Thoracic aorta (tissue), 2 donors: Measurements from ENCODE around the gene HIP1R. TPM values are rescaled to one million over a fixed set of nuclear protein-coding genes. Genes with fewer than 3 reads are reported as not detected.

Experiments used
- ATAC-seq: fragments of 150-250 bp; one replicate; pipeline ENCODE4 v1.8.0; 2017; ENCODE audit warnings: low read depth; ENCODE audit not compliant: insufficient number of reproducible peaks, low FRiP score
- DNase-seq: peaks from one replicate; pipeline ENCODE4 v3.0.0-alpha.2; 2020; ENCODE audit warnings: low spot score
- H3K27ac ChIP-seq, 2 donors: fragments of 200-600 bp; sonication (generic); 1 replicate in 1 of 2; 2 replicates in 1 of 2; pipeline ENCODE4 v1.5.1; 2016; ENCODE audit warnings: mild to moderate bottlenecking in 2 of 2, moderate library complexity in 2 of 2
- H3K27me3 ChIP-seq: fragments of 200-600 bp; sonication (generic); replicated peaks from 2 replicates; pipeline ENCODE4 v1.6.0; 2016; ENCODE audit warnings: mild to moderate bottlenecking; ENCODE audit not compliant: insufficient read depth
- H3K36me3 ChIP-seq: fragments of 200-600 bp; sonication (generic); one replicate; pipeline ENCODE4 v1.5.1; 2016
- H3K4me1 ChIP-seq, 2 donors: fragments of 200-600 bp; sonication (generic); 1 replicate in 1 of 2; 2 replicates in 1 of 2; pipeline versions ENCODE4 v1.5.1 to v1.6.0; 2016; ENCODE audit warnings: low read depth in 2 of 2, mild to moderate bottlenecking in 1 of 2; ENCODE audit not compliant: control insufficient read depth in 1 of 2
- H3K4me3 ChIP-seq: fragments of 200-600 bp; sonication (generic); 2 replicates; pipeline ENCODE4 v1.5.1; 2016; ENCODE audit warnings: mild to moderate bottlenecking
- H3K9me3 ChIP-seq: fragments of 200-600 bp; sonication (generic); 2 replicates; pipeline ENCODE4 v1.5.1; 2016
- total RNA-seq, 2 donors: library from RNA; depleted of rRNA; stranded (reverse); fragments of >200 nt; gene quantifications; one replicate each; pipeline versions ENCODE4 v1.1.0 to v1.2.3, GENCODE V29; 2016
- TF ChIP-seq, protein P1 (sequence below): fragments of 200-600 bp; sonication (generic); IDR thresholded peaks from one replicate; pipeline ENCODE4 v1.5.1; 2019; ENCODE audit warnings: antibody characterized with exemption

Gene HIP1R
- total RNA-seq, 2 donors from 2014 or later = 109 to 131 TPM

DNA sequence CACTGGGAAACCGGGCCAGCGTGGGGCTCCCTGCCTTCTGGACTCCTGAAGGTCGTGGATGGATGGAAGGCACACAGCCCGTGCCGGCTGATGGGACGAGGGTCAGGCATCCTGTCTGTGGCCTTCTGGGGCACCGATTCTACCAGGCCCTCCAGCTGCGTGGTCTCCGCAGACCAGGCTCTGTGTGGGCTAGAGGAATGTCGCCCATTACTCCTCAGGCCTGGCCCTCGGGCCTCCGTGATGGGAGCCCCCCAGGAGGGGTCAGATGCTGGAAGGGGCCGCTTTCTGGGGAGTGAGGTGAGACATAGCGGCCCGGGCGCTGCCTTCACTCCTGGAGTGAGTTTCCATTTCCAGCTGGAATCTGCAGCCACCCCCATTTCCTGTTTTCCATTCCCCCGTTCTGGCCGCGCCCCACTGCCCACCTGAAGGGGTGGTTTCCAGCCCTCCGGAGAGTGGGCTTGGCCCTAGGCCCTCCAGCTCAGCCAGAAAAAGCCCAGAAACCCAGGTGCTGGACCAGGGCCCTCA lies 26.9 kb downstream of the HIP1R start:
- Histone ChIP-seq H3K4me3 (no peak overlapping the region), H3K36me3 (peaks cover 37% of the 10 kb centered on the region), H3K27me3 (no peaks in the 10 kb centered on the region), H3K4me1 (peaks cover 0 to 8% of the 10 kb centered on the region in 2 donors), H3K9me3 (no peaks in the 10 kb centered on the region), H3K27ac (no peak overlapping the region)
- no peak for DNase-seq
- ATAC-seq = no peak
- TF ChIP-seq, protein P1, sequence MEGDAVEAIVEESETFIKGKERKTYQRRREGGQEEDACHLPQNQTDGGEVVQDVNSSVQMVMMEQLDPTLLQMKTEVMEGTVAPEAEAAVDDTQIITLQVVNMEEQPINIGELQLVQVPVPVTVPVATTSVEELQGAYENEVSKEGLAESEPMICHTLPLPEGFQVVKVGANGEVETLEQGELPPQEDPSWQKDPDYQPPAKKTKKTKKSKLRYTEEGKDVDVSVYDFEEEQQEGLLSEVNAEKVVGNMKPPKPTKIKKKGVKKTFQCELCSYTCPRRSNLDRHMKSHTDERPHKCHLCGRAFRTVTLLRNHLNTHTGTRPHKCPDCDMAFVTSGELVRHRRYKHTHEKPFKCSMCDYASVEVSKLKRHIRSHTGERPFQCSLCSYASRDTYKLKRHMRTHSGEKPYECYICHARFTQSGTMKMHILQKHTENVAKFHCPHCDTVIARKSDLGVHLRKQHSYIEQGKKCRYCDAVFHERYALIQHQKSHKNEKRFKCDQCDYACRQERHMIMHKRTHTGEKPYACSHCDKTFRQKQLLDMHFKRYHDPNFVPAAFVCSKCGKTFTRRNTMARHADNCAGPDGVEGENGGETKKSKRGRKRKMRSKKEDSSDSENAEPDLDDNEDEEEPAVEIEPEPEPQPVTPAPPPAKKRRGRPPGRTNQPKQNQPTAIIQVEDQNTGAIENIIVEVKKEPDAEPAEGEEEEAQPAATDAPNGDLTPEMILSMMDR = no peak

DNA sequence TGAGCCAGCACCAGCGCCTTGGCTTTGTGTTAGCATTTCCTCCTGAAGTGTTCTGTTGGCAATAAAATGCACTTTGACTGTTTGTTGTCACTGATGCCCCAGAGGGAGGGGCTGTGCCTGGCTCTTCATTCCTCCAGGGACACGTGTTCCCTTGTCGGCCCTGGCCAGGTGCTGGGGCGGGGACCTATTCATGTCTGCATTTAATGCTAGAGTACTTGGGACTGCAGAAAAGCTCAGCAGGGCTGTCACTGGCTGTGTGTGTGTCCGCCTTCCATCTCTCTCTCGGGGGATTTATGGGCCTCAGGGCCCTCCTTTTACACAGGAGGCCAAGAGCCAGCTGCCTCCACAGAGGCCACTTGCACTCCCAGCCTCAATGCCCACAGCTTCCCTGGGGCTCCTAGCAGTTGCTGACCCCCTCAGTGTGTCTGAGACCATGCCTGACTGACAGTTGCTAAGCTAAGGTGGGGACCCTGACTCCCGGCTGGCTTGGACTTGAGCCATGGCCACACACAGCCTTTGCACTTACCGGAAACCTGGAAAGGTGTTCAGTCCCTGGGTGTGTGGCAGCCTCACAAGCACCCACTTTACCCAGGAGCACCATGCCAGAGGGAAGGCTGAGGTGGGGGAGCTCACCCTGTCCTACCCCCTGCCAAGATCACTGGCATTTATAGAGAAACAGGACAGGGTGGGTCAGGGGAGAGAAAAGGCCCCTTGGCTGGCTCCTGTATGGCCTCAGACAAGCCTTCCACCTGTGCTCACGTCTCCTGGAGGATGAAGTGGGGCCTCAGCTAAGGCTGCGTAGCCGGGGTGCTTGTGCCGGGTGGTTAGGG lies 27.8 kb downstream of the HIP1R start:
- TF ChIP-seq, protein P1 = no peak
- ATAC-seq (no peak), DNase-seq (no peak)
- Histone ChIP-seq H3K4me1 (peaks cover 0 to 8% of the 10 kb centered on the region in 2 donors), H3K9me3 (no peaks in the 10 kb centered on the region), H3K27ac (no peak overlapping the region), H3K27me3 (no peaks in the 10 kb centered on the region), H3K36me3 (peaks cover 35% of the 10 kb centered on the region), H3K4me3 (no peak overlapping the region)

DNA sequence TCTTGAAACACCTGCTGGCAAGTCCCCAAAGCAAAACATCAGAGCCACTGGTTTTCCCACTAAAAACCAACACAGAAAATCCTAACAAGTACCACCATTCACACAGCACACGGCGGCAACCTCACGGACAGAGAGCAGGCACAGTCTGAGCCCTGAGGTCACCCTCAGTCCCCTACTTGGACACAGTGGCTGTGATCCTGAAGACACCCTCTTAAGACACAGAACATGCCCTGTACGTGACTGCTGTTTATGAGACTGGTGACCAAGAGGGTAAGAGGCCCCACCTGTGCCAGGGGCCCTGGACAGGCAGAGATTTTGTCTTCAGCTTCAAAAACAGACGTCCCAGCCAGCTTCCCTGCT lies 29.6 kb downstream of the HIP1R start:
- DNase-seq = no peak
- H3K4me3 ChIP-seq = no peak overlapping the region
- H3K4me1 ChIP-seq = peaks cover 0 to 8% of the 10 kb centered on the region in 2 donors
- no peak for ATAC-seq
- TF ChIP-seq, protein P1 = no peak
- H3K36me3 ChIP-seq = peaks cover 28% of the 10 kb centered on the region
- H3K27me3 ChIP-seq = no peaks in the 10 kb centered on the region
- H3K9me3 ChIP-seq = no peaks in the 10 kb centered on the region
- H3K27ac ChIP-seq = no peak overlapping the region

DNA sequence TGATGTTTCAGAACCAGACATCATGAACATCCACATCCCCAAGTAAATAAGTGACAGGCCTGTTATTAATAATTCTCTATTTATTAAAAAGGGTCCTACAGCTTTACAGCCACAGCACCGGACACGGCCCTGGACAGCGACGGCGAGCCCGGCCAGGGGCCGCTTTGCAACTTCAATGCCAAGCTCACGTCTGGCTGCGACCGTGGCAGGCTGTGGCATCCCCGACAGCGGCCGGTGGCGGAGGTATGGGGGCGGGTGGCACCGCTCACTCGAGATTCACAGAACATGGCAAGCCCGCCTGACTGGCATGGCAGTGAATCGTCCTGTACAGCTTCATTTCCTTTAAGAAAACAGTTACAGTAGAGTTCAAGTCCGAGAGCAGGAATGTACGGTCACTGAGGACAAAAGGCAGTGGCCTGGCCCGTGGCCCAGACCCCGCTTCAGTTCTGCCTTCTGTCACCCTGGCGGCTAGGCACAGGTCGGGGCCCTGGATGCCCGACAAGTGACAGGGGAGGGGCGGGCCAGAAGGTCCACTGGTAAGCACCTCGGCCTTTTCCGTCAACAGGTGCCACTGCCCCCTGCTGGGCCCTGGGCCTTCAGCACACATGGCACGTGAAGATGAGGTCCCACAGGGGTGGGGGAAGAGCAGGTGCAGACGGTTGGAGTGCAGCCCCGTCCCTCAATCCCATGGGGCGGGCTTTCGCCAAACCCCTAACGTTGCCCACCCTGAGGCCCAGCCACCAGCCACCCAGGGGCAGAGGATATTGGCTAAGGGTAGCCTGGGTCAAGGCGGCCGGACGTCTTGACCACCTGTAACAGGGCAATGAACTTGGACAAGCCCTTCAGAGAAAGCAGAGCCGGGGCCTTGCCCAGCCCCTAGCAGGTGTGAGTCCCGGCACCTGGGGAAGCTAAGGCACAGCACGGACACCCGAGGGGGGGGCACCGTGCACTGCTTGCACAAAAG lies 30.3 kb downstream of the HIP1R start:
- TF ChIP-seq, protein P1 = peak; percentile 13
- no peak for ATAC-seq
- Histone ChIP-seq H3K9me3 (no peaks in the 10 kb centered on the region), H3K4me1 (peaks cover 5 to 8% of the 10 kb centered on the region in 2 donors), H3K4me3 (no peak overlapping the region), H3K36me3 (peaks cover 28% of the 10 kb centered on the region), H3K27me3 (no peaks in the 10 kb centered on the region), H3K27ac (no peak overlapping the region)
- no peak for DNase-seq

DNA sequence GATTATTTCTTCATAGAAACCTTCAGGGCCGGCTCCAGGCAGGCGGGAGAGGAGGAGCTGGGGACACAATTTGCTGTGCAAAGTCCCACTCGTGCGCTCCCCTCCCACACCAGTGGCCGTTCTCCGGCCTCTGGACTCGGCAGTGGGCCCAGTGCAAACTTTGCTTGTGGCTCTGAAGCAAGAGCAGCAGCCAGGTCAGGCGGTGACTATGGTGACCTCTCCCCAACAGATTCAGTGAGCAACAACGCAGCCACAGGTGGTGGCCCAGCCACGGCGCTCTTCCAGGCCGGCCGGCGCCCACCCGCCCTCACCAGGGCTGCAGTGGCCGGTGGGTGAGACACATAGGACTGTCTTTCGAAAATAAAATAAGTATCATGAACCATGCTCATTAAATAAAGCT lies 31.1 kb downstream of the HIP1R start:
- H3K4me1 ChIP-seq = peaks cover 13% of the 10 kb centered on the region in 2 donors

More for the DNA sequence above, 31.1 kb downstream of the HIP1R start:
- Histone ChIP-seq H3K27ac (no peak overlapping the region), H3K9me3 (no peaks in the 10 kb centered on the region), H3K36me3 (peaks cover 21% of the 10 kb centered on the region), H3K27me3 (no peaks in the 10 kb centered on the region), H3K4me3 (no peak overlapping the region)
- TF ChIP-seq, protein P1 = no peak
- no peak for ATAC-seq
- no peak for DNase-seq
